ENCODE data around the gene OR51D1.

Gene OR51D1

DNA sequence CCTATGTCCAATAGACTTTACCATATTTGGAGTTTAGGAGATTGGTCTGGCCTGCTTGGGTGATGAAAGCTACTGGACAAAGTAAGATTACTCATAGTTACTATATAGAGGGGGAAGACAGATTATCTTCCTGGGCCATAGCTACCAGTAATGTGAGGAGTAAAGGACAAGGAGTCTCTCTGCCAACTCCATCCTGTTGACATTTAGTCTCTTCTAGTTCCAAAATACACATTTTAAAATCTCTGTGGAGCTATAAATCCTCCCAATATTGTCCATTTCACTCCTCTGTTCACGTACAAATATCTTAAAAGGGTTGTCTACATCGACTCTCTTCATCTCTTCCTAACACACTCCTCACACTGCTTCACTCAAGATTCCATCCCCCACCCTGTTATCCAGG, 1.1 kb upstream of the OR51D1 start:
- no peak overlapping the region for H2AFZ ChIP-seq (ENCODE audit: low read depth)
- no peaks in the 10 kb centered on the region for H3K27me3 ChIP-seq (ENCODE audit: insufficient read depth, low read depth)
- no peak overlapping the region for H3K4me3 ChIP-seq (IDR thresholded peaks at IDR 0.05; ENCODE audit: insufficient read depth, low read depth, low read length)
- no peaks in the 10 kb centered on the region for H3K79me2 ChIP-seq (ENCODE audit: insufficient read depth, low read depth)
- no peaks in the 10 kb centered on the region for H4K20me1 ChIP-seq (ENCODE audit: insufficient read depth)
- no peaks in the 10 kb centered on the region for H3K36me3 ChIP-seq (ENCODE audit: insufficient read depth)
- H3K9ac ChIP-seq: no peak overlapping the region
- no peak overlapping the region for H3K4me2 ChIP-seq
- TF ChIP-seq, protein P1, sequence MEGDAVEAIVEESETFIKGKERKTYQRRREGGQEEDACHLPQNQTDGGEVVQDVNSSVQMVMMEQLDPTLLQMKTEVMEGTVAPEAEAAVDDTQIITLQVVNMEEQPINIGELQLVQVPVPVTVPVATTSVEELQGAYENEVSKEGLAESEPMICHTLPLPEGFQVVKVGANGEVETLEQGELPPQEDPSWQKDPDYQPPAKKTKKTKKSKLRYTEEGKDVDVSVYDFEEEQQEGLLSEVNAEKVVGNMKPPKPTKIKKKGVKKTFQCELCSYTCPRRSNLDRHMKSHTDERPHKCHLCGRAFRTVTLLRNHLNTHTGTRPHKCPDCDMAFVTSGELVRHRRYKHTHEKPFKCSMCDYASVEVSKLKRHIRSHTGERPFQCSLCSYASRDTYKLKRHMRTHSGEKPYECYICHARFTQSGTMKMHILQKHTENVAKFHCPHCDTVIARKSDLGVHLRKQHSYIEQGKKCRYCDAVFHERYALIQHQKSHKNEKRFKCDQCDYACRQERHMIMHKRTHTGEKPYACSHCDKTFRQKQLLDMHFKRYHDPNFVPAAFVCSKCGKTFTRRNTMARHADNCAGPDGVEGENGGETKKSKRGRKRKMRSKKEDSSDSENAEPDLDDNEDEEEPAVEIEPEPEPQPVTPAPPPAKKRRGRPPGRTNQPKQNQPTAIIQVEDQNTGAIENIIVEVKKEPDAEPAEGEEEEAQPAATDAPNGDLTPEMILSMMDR (conservative IDR thresholded peaks at IDR 0.05; ENCODE audit: low read depth, low read length): no peak
- H3K27ac ChIP-seq: no peak overlapping the region
- H3K4me1 ChIP-seq (ENCODE audit: low read depth, poor library complexity, severe bottlenecking): no peaks in the 10 kb centered on the region

DNA sequence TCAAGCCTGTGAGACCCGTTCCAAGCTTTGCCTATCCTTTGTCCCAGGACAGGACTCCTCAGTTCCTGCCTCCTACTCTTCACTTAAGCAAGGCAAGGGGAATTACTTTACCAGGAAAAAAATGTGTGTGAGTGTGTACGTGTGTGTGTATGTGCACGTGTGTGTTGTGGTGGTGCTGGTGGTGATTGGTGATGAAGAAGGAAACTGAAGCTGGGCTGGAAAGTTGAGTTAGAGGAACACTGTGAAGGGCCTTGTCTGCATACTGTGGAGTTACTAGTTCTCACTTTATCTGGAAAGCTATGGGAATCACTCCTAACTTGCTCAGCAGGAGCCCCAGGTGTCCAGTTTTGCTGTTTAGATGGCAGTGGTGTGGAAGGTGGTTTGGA, 378 bp downstream of the OR51D1 start:
- Histone ChIP-seq H3K9ac (no peak overlapping the region), H4K20me1 (ENCODE audit: insufficient read depth) (no peaks in the 10 kb centered on the region), H3K36me3 (ENCODE audit: insufficient read depth) (no peaks in the 10 kb centered on the region), H3K79me2 (ENCODE audit: insufficient read depth, low read depth) (no peaks in the 10 kb centered on the region), H3K27me3 (ENCODE audit: insufficient read depth, low read depth) (no peaks in the 10 kb centered on the region), H3K27ac (no peak overlapping the region), H3K4me2 (no peak overlapping the region), H3K4me1 (ENCODE audit: low read depth, poor library complexity, severe bottlenecking) (no peaks in the 10 kb centered on the region), H2AFZ (ENCODE audit: low read depth) (peak overlapping the region; percentile 74; the same call in 1 of the 2 replicates), H3K4me3 (IDR thresholded peaks at IDR 0.05; ENCODE audit: insufficient read depth, low read depth, low read length) (no peak overlapping the region)
- TF ChIP-seq, protein P1 (conservative IDR thresholded peaks at IDR 0.05; ENCODE audit: low read depth, low read length): no peak

DNA sequence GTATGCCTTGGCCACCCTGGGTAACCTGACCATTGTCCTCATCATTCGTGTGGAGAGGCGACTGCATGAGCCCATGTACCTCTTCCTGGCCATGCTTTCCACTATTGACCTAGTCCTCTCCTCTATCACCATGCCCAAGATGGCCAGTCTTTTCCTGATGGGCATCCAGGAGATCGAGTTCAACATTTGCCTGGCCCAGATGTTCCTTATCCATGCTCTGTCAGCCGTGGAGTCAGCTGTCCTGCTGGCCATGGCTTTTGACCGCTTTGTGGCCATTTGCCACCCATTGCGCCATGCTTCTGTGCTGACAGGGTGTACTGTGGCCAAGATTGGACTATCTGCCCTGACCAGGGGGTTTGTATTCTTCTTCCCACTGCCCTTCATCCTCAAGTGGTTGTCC, 2.7 kb downstream of the OR51D1 start:
- TF ChIP-seq, protein P1 (conservative IDR thresholded peaks at IDR 0.05; ENCODE audit: low read depth, low read length): no peak
- no peak overlapping the region for H3K9ac ChIP-seq
- no peaks in the 10 kb centered on the region for H3K4me1 ChIP-seq (ENCODE audit: low read depth, poor library complexity, severe bottlenecking)
- no peak overlapping the region for H3K4me3 ChIP-seq (IDR thresholded peaks at IDR 0.05; ENCODE audit: insufficient read depth, low read depth, low read length)
- no peaks in the 10 kb centered on the region for H3K27me3 ChIP-seq (ENCODE audit: insufficient read depth, low read depth)
- H3K79me2 ChIP-seq (ENCODE audit: insufficient read depth, low read depth): no peaks in the 10 kb centered on the region
- no peaks in the 10 kb centered on the region for H3K36me3 ChIP-seq (ENCODE audit: insufficient read depth)
- H4K20me1 ChIP-seq (ENCODE audit: insufficient read depth): no peaks in the 10 kb centered on the region
- H3K4me2 ChIP-seq: no peak overlapping the region
- H3K27ac ChIP-seq: no peak overlapping the region
- H2AFZ ChIP-seq (ENCODE audit: low read depth): no peak overlapping the region

DNA sequence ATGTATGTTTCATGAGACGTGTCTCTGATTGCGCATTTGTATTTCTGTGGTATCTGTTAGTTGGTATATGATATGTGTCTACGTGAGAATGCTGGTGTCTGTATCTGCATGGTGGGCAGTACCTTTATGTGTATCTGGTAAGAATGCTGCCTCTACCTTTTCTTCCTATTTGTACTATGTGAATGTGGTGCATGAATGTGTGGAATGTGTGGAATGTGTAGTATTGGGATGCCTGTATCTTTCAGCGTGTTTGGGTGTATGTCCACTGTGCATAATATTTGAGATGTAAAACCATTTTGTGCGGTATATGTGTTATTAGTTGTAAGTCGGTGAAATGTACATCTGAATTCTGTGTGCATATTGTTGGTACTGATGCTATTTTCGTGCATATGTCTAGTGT, 4.2 kb downstream of the OR51D1 start:
- no peaks in the 10 kb centered on the region for H3K79me2 ChIP-seq (ENCODE audit: insufficient read depth, low read depth)
- TF ChIP-seq, protein P1 (conservative IDR thresholded peaks at IDR 0.05; ENCODE audit: low read depth, low read length): no peak
- no peaks in the 10 kb centered on the region for H3K36me3 ChIP-seq (ENCODE audit: insufficient read depth)
- H3K27ac ChIP-seq: no peak overlapping the region
- H2AFZ ChIP-seq (ENCODE audit: low read depth): no peak overlapping the region
- no peak overlapping the region for H3K4me2 ChIP-seq
- H3K4me1 ChIP-seq (ENCODE audit: low read depth, poor library complexity, severe bottlenecking): no peaks in the 10 kb centered on the region
- no peaks in the 10 kb centered on the region for H3K27me3 ChIP-seq (ENCODE audit: insufficient read depth, low read depth)
- no peak overlapping the region for H3K9ac ChIP-seq
- no peaks in the 10 kb centered on the region for H4K20me1 ChIP-seq (ENCODE audit: insufficient read depth)
- H3K4me3 ChIP-seq (IDR thresholded peaks at IDR 0.05; ENCODE audit: insufficient read depth, low read depth, low read length): no peak overlapping the region
